K562 (cell line): Measurements from ENCODE around the gene FABP7. TPM values are rescaled to one million over a fixed set of nuclear protein-coding genes. Genes with fewer than 3 reads are reported as not detected.

ENCODE experiments used
- ATAC-seq: fragments of 200-7000 bp; cut with Tn5 transposase; 3 replicates; pipeline ENCODE4 v1.9.1; 2020; ENCODE audit warnings: moderate library complexity
- BruUV-seq: library from RNA; stranded (reverse); fragments of 400-500 nt; replicated peaks from 2 replicates; lab custom pipeline; 2021; lab: Mats Ljungman, UMichigan
- CTCF ChIA-PET: fragments of 300-600 bp; formaldehyde crosslinking; extraction: SDS; loops from one replicate; lab custom pipeline; 2021; ENCODE audit warnings: low intra/inter-chr PET ratio; lab: Yijun Ruan, JAX
- POLR2A ChIA-PET: fragments of 300-600, 350-650 bp; sonication (Branson Sonifier 250); formaldehyde crosslinking; extraction: SDS; loops from one replicate; lab custom pipeline; 2021; ENCODE audit warnings: antibody characterized with exemption, inconsistent platforms; lab: Yijun Ruan, JAX
- DNase-seq, 4 experiments: peaks; one replicate each; pipeline versions ENCODE4 v3.0.0 to v3.0.0-alpha.2; 2011 to 2018; ENCODE audit warnings: low spot score in 3 of 4, mixed read lengths in 3 of 4; ENCODE audit errors: extremely low read depth in 1 of 4
- FAIRE-seq: peaks from 2 replicates; lab custom pipeline; 2011; peaks lifted over from hg19 to GRCh38; lab: Jason Lieb, UNC
- H2AFZ ChIP-seq: 2 replicates; pipeline ENCODE4 v1.6.0; 2011; ENCODE audit warnings: low read depth, low read length, control low read depth, inconsistent platforms
- H3K27ac ChIP-seq: fragments of 200-600 bp; 3 replicates; pipeline ENCODE4 v1.8.0; 2011; ENCODE audit warnings: low read depth, mild to moderate bottlenecking, control low read depth, inconsistent platforms, low read length, moderate library complexity, mixed read lengths; ENCODE audit errors: extremely low read depth
- H3K27me3 ChIP-seq, 2 experiments: fragments of 300-600 bp in 1 of 2; 2 replicates in 1 of 2; 3 replicates in 1 of 2; pipeline versions ENCODE4 v1.6.0 to v1.8.0; 2011; ENCODE audit warnings: inconsistent platforms in 2 of 2, low read length in 2 of 2, mild to moderate bottlenecking in 1 of 2, mixed read lengths in 1 of 2, moderate library complexity in 1 of 2; ENCODE audit not compliant: control insufficient read depth in 2 of 2, insufficient read depth in 2 of 2
- H3K36me3 ChIP-seq: fragments of 300-600 bp; 3 replicates; pipeline ENCODE4 v1.8.0; 2011; ENCODE audit warnings: mild to moderate bottlenecking, low read length, inconsistent platforms; ENCODE audit not compliant: control insufficient read depth, insufficient read depth
- H3K4me1 ChIP-seq, 2 experiments: fragments of 200-600 bp in 1 of 2; replicated peaks in 1 of 2; 2 replicates in 1 of 2; 3 replicates in 1 of 2; pipeline versions ENCODE4 v1.5.1 to v1.8.0; 2011; ENCODE audit warnings: inconsistent platforms in 2 of 2, low read length in 2 of 2, mild to moderate bottlenecking in 1 of 2, mixed read lengths in 1 of 2, moderate library complexity in 1 of 2; ENCODE audit not compliant: control insufficient read depth in 2 of 2, insufficient read depth in 2 of 2
- H3K4me2 ChIP-seq: 2 replicates; pipeline ENCODE4 v1.6.1; 2011; ENCODE audit warnings: low read length, control low read depth, inconsistent platforms, mixed read lengths; ENCODE audit not compliant: insufficient read depth
- H3K4me3 ChIP-seq: fragments of 200-600 bp; sonication (generic), shearing (Covaris generic); 2 replicates; pipeline ENCODE4 v1.5.1; 2016; ENCODE audit warnings: control low read depth, inconsistent platforms
- H3K79me2 ChIP-seq: fragments of 200-600 bp; 3 replicates; pipeline ENCODE4 v1.8.0; 2011; ENCODE audit warnings: low read length, inconsistent platforms; ENCODE audit not compliant: control insufficient read depth, insufficient read depth
- H3K9ac ChIP-seq, 2 experiments: 2 replicates each; pipeline versions ENCODE4 v1.6.0 to v1.6.1; 2011; ENCODE audit warnings: low read depth in 2 of 2, low read length in 2 of 2, control low read depth in 1 of 2, inconsistent platforms in 1 of 2, mild to moderate bottlenecking in 1 of 2, mixed read lengths in 1 of 2; ENCODE audit not compliant: insufficient read depth in 1 of 2
- H3K9me1 ChIP-seq: one replicate; pipeline ENCODE4 v1.6.0; 2011; ENCODE audit warnings: inconsistent platforms, mild to moderate bottlenecking, low read length, moderate library complexity; ENCODE audit not compliant: control insufficient read depth, insufficient read depth
- H3K9me3 ChIP-seq: replicated peaks from 2 replicates; pipeline ENCODE4 v1.5.1; 2011; ENCODE audit warnings: low read depth, low read length, inconsistent platforms; ENCODE audit not compliant: control insufficient read depth, insufficient read depth
- H4K20me1 ChIP-seq: replicated peaks from 2 replicates; pipeline ENCODE4 v1.6.1; 2011; ENCODE audit warnings: low read length, inconsistent platforms, mixed read lengths; ENCODE audit not compliant: control insufficient read depth, insufficient read depth
- ADNP ChIP-seq: fragments of 200-800 bp; sonication (Bioruptor generic); IDR thresholded peaks from 2 replicates; pipeline ENCODE4 v1.6.1; 2016; ENCODE audit warnings: missing genetic modification characterization, missing compliant biosample characterization
- BHLHE40 ChIP-seq: IDR thresholded peaks from 2 replicates; pipeline ENCODE4 v1.6.1; 2011; ENCODE audit warnings: low read length, improper control_type of control experiment
- E2F8 ChIP-seq: fragments of 450-650 bp; IDR thresholded peaks from 2 replicates; pipeline ENCODE4 v1.7.1; 2018; ENCODE audit warnings: mild to moderate bottlenecking, low read depth; ENCODE audit not compliant: partially characterized antibody
- HDAC8 ChIP-seq: fragments of 450-650 bp; IDR thresholded peaks from 2 replicates; pipeline ENCODE4 v1.6.1; 2016; ENCODE audit warnings: mild to moderate bottlenecking, missing genetic modification characterization, moderate library complexity, missing compliant biosample characterization
- TBL1XR1 ChIP-seq, 2 experiments: IDR thresholded peaks; 2 replicates each; pipeline ENCODE4 v1.6.1; 2012; ENCODE audit warnings: improper control_type of control experiment in 2 of 2, low read length in 2 of 2, mild to moderate bottlenecking in 1 of 2
- WHSC1 ChIP-seq: IDR thresholded peaks from one replicate; pipeline ENCODE4 v1.6.1; 2012; ENCODE audit warnings: low read length, control low read depth, inconsistent platforms
- ZNF124 ChIP-seq: sonication (generic); formaldehyde crosslinking; IDR thresholded peaks from 2 replicates; pipeline ENCODE4 v1.8.1; 2022; ENCODE audit warnings: missing genetic modification reagents
- ZNF384 ChIP-seq: IDR thresholded peaks from 2 replicates; pipeline ENCODE4 v1.6.1; 2012; ENCODE audit warnings: low read depth, low read length, improper control_type of control experiment
- WGBS: fragments of 100-300 bp; shearing (Covaris generic); methylation state at CpG from one replicate; pipeline ENCODE4 v1.1.6; 2016; ENCODE audit warnings: low coverage, mixed read lengths; ENCODE audit not compliant: insufficient coverage; ENCODE audit errors: missing lambda C conversion rate; 5-methylcytosine and 5-hydroxymethylcytosine counted together
- in situ Hi-C: fragments of 300-500 bp; cut with MboI; formaldehyde crosslinking; loops from 4 replicates; pipeline ENCODE4 v1.15.0; 2018; ENCODE audit warnings: inconsistent platforms, mixed read lengths
- intact Hi-C: fragments of 100-400 bp; cut with micrococcal nuclease; formaldehyde crosslinking; loops from 2 replicates; pipeline ENCODE4 v1.14.2; 2022
- polyA plus RNA-seq, 8 experiments: library from polyadenylated mRNA; depleted of rRNA in 4 of 8; stranded (reverse) in 5 of 8; unstranded in 3 of 8; fragments of >200 nt; fragmentation: Nextera tagmentation in 2 of 8; fragmentation: Illumina TruSeq in 1 of 8; extraction: Ambion mirVana in 2 of 8; extraction: Trizol in 1 of 8; gene quantifications; 2 replicates each; pipeline versions ENCODE4 v1.2.1 to v1.2.3, GENCODE V29; 2011 to 2014; ENCODE audit warnings: inconsistent platforms in 1 of 8, missing spikeins in 1 of 8
- total RNA-seq, 7 experiments: library from RNA; depleted of rRNA in 6 of 7; stranded (reverse); fragments of >200 nt in 6 of 7; fragmentation: Illumina TruSeq in 2 of 7; extraction: Trizol in 2 of 7; gene quantifications; 2 replicates each; pipeline versions ENCODE4 v1.2.1 to v1.2.3, GENCODE V29; 2011 to 2021; ENCODE audit warnings: low replicate concordance in 1 of 7
- TF ChIP-seq, protein P1 (sequence below): fragments of 200-800 bp; sonication (Bioruptor generic); IDR thresholded peaks from 2 replicates; pipeline ENCODE4 v1.6.1; 2017; ENCODE audit warnings: missing genetic modification characterization, missing compliant biosample characterization

FABP7 gene
- total and polyA plus RNA-seq, 9 of the 15 experiments (the other 6 are each of a cell fraction or from before 2014, with no cell fraction given): 0.07 to 0.14 TPM; not detected in 7

DNA sequence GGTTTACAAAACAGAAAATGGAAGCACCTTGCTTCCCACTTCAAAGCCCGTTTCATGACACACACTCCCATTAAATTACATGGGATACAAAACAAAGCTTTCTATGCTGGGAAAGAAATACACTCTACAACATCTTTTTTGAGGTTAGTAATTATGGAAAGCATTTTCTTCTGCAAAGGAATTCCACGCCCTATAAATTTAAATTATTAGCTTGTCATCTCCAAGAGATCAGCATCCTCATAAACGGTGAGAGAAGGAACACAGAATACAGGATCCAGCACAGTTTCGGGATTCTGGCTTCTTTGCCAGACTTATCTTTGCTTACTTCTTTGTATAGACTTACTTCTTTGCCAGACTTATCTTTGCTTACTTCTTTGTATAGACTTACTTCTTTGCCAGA lies 8.2 kb downstream of the FABP7 start:
- no peak for DNase-seq
- peaks cover 2 to 11% of the 10 kb centered on the region in 2 experiments; a peak in 3 of 5 replicates for H3K27me3 ChIP-seq
- H3K9me3 ChIP-seq: no peaks in the 10 kb centered on the region
- peaks cover 6 to 9% of the 10 kb centered on the region in 2 experiments; a peak in 4 of 5 replicates for H3K4me1 ChIP-seq
- 10% methylated on average over 4 of the region's 4 CpGs for WGBS
- H3K36me3 ChIP-seq: no peaks in the 10 kb centered on the region
- no peak for ATAC-seq
- FAIRE-seq: no peak
- H4K20me1 ChIP-seq: no peaks in the 10 kb centered on the region
- CTCF ChIA-PET: no interaction called here
- no peaks in the 10 kb centered on the region for H3K9me1 ChIP-seq
- no peaks in the 10 kb centered on the region for H3K79me2 ChIP-seq
- H3K27ac ChIP-seq: no peak overlapping the region
- no TSS peak for BruUV-seq
- H3K4me3 ChIP-seq: no peak overlapping the region
- in situ Hi-C loops: no loop called here
- no peak overlapping the region for H3K4me2 ChIP-seq
- no peak overlapping the region for H3K9ac ChIP-seq
- no peak overlapping the region for H2AFZ ChIP-seq
- no peak for TF ChIP-seq ZNF124 (CRISPR knock-in tag)
- TF ChIP-seq WHSC1: no peak
- TF ChIP-seq BHLHE40: no peak
- no peak for TF ChIP-seq ZNF384
- no peak for TF ChIP-seq HDAC8
- TF ChIP-seq, all 486 proteins: peak for 0
- POLR2A ChIA-PET: interaction anchor here (0.6 kb wide), 1 partner anchor 11 kb away, joined by 3 read pairs; no protein-coding TSS in a partner anchor
- intact Hi-C loops: loop anchor here (2.0 kb wide), 1 partner anchor 51 kb away; no protein-coding TSS in a partner anchor

- DNase-seq: no peak
- no peak for ATAC-seq
- H3K27me3 ChIP-seq: peaks cover 2 to 11% of the 10 kb centered on the region in 2 experiments; a peak in 3 of 5 replicates
- H3K36me3 ChIP-seq: no peaks in the 10 kb centered on the region
- TF ChIP-seq, protein P1, sequence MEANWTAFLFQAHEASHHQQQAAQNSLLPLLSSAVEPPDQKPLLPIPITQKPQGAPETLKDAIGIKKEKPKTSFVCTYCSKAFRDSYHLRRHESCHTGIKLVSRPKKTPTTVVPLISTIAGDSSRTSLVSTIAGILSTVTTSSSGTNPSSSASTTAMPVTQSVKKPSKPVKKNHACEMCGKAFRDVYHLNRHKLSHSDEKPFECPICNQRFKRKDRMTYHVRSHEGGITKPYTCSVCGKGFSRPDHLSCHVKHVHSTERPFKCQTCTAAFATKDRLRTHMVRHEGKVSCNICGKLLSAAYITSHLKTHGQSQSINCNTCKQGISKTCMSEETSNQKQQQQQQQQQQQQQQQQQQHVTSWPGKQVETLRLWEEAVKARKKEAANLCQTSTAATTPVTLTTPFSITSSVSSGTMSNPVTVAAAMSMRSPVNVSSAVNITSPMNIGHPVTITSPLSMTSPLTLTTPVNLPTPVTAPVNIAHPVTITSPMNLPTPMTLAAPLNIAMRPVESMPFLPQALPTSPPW: no peak
- no peak for TF ChIP-seq ADNP
- no peak for TF ChIP-seq E2F8
- TF ChIP-seq TBL1XR1 (IDR thresholded peaks at IDR 0.05; ENCODE audit: low read length in 2 of 2): no peak
- no TSS peak for BruUV-seq
- no peak for FAIRE-seq
- H3K4me1 ChIP-seq: peaks cover 6 to 9% of the 10 kb centered on the region in 2 experiments; a peak in 4 of 5 replicates
- no peak overlapping the region for H3K4me2 ChIP-seq
- in situ Hi-C loops: no loop called here
- no peak overlapping the region for H2AFZ ChIP-seq
- WGBS: 21% methylated on average over 6 of the region's 6 CpGs
- no peaks in the 10 kb centered on the region for H3K79me2 ChIP-seq
- POLR2A ChIA-PET: interaction anchor here (0.6 to 0.8 kb wide), 3 partner anchors 11 to 317 kb away, joined by 3 read pairs; partner anchors contain the start of gene SERINC1
- H3K9me1 ChIP-seq: no peaks in the 10 kb centered on the region
- H3K4me3 ChIP-seq: no peak overlapping the region
- no peaks in the 10 kb centered on the region for H3K9me3 ChIP-seq
- no peak overlapping the region for H3K9ac ChIP-seq
- CTCF ChIA-PET: no interaction called here
- no peaks in the 10 kb centered on the region for H4K20me1 ChIP-seq
- intact Hi-C loops: loop anchor here (2.0 kb wide), 1 partner anchor 51 kb away; no protein-coding TSS in a partner anchor
- H3K27ac ChIP-seq: no peak overlapping the region
These were observed 8.7 kb downstream of the FABP7 start for GRCh38 chr6:122788208-122788607.
